Measurements from ENCODE around the gene MS4A7. TPM values are rescaled to one million over a fixed set of nuclear protein-coding genes. Genes with fewer than 3 reads are reported as not detected.

MS4A7 gene
- total and polyA plus RNA-seq, 12 donors, result 2.3 to 23.9 (median 5.5) TPM

GRCh38 chr11:60429272-60429671 is 50.9 kb downstream of the MS4A7 start, which contains the start of gene MS4A5:
Gene MS4A5, plus strand, starts transcription at chr11:60429572. Its CDS starts 103 bp downstream, at chr11:60429675.
- 96 to 97% methylated on average over 5 of the region's 5 CpGs for WGBS, 2 donors
- Histone ChIP-seq H3K36me3 (no peaks in the 10 kb centered on the region), H3K27me3 (peaks cover 0 to 3% (median 0%) of the 10 kb centered on the region in 7 donors), H3K27ac (no peak within 1 kb of the TSS), H3K9me3 (no peaks in the 10 kb centered on the region), H3K4me3 (no peak within 1 kb of the TSS), H3K4me1 (no peaks in the 10 kb centered on the region)
- DNase-seq (no peak), ATAC-seq (no peak)
- intact Hi-C loops (cut with DNase I), result no loop called here
- TF ChIP-seq CTCF (IDR thresholded peaks at IDR 0.05), result no peak

GRCh38 chr11:60431251-60431650 is 52.9 kb downstream of the MS4A7 start:
- Histone ChIP-seq H3K4me1 (no peaks in the 10 kb centered on the region), H3K27ac (no peak overlapping the region), H3K36me3 (no peaks in the 10 kb centered on the region), H3K9me3 (no peaks in the 10 kb centered on the region), H3K27me3 (no peaks in the 10 kb centered on the region), H3K4me3 (no peak overlapping the region)
- no peak for ATAC-seq
- TF ChIP-seq CTCF (IDR thresholded peaks at IDR 0.05), result no peak
- WGBS, 2 donors, result 70% methylated on average over 2 of the region's 2 CpGs
- no peak for DNase-seq
- intact Hi-C loops (cut with DNase I), result no loop called here

- H3K4me3 ChIP-seq, result no peak overlapping the region
- no peak for TF ChIP-seq CTCF (IDR thresholded peaks at IDR 0.05)
- intact Hi-C loops (cut with DNase I), result no loop called here
- DNase-seq (no peak), ATAC-seq (no peak)
- H3K36me3 ChIP-seq, result no peaks in the 10 kb centered on the region
- H3K27me3 ChIP-seq, result no peaks in the 10 kb centered on the region
- H3K9me3 ChIP-seq, result no peaks in the 10 kb centered on the region
- 66 to 72% methylated on average over 4 of the region's 4 CpGs for WGBS, 2 donors
- no peak overlapping the region for H3K27ac ChIP-seq
- no peaks in the 10 kb centered on the region for H3K4me1 ChIP-seq
These were observed 55.1 kb downstream of the MS4A7 start for GRCh38 chr11:60433401-60433800.

Other genes with a start within 250 kb of the MS4A7 start
- 100 to 1,000 TPM in 1 of 10 donors, 10 to 100 TPM in 7, 1 to 10 TPM in 2; 7.9 to 168 (median 18.6) TPM for gene MS4A6A, start 195.4 kb upstream of the MS4A7 start, total RNA-seq
- gene MS4A6A, start 195.4 kb upstream of the MS4A7 start, polyA plus RNA-seq, result 10 to 100 TPM; 21.5 to 25.6 TPM
- gene MS4A4E, start 135.4 kb upstream of the MS4A7 start, total RNA-seq, result 1 to 10 TPM in 3 of 10 donors, under 1 TPM in 4, not detected in 3; 0.28 to 3.0 (median 0.82) TPM
- 1 to 10 TPM in 1 of 2 donors, under 1 TPM in 1; 0.26 to 1.6 TPM for gene MS4A4E, start 135.4 kb upstream of the MS4A7 start, polyA plus RNA-seq
- gene MS4A4A, start 97.9 kb upstream of the MS4A7 start, total RNA-seq, result 10 to 100 TPM in 4 of 10 donors, 1 to 10 TPM in 6; 2.2 to 31.6 (median 6.9) TPM
- gene MS4A4A, start 97.9 kb upstream of the MS4A7 start, polyA plus RNA-seq, result 1 to 10 TPM; 8.9 to 9.2 TPM
- gene MS4A6E, start 51.3 kb upstream of the MS4A7 start, total RNA-seq, result under 1 TPM in 1 of 10 donors, not detected in 9; 0.62 TPM
- under 1 TPM in 1 of 2 donors, not detected in 1; 0.28 TPM for gene MS4A6E, start 51.3 kb upstream of the MS4A7 start, polyA plus RNA-seq
- gene MS4A14, start 17.9 kb downstream of the MS4A7 start, total RNA-seq, result 1 to 10 TPM in 1 of 10 donors, under 1 TPM in 7, not detected in 2; 0.11 to 1.6 (median 0.28) TPM
- 1 to 10 TPM in 1 of 2 donors, under 1 TPM in 1; 0.16 to 2.6 TPM for gene MS4A14, start 17.9 kb downstream of the MS4A7 start, polyA plus RNA-seq
- gene MS4A5, start 51.0 kb downstream of the MS4A7 start, total RNA-seq, result not detected
- gene MS4A5, start 51.0 kb downstream of the MS4A7 start, polyA plus RNA-seq, result not detected
- gene MS4A1, start 77.3 kb downstream of the MS4A7 start, total RNA-seq, result under 1 TPM in 3 of 10 donors, not detected in 7; 0.38 to 0.51 (median 0.42) TPM
- under 1 TPM in 1 of 2 donors, not detected in 1; 0.17 TPM for gene MS4A1, start 77.3 kb downstream of the MS4A7 start, polyA plus RNA-seq
- gene MS4A12, start 114.2 kb downstream of the MS4A7 start, total RNA-seq, result under 1 TPM in 1 of 10 donors, not detected in 9; 0.36 TPM
- gene MS4A12, start 114.2 kb downstream of the MS4A7 start, polyA plus RNA-seq, result not detected
- gene MS4A13, start 136.9 kb downstream of the MS4A7 start, total RNA-seq, result not detected
- not detected for gene MS4A13, start 136.9 kb downstream of the MS4A7 start, polyA plus RNA-seq